AG09309 (cell line): Measurements from ENCODE around the gene MTNR1B.

Experiments used
- DNase-seq: peaks from one replicate; pipeline ENCODE4 v3.0.0-alpha.2; 2010; ENCODE audit warnings: low read depth
- H3K4me3 ChIP-seq: 2 replicates; pipeline ENCODE4 v1.5.1; 2011; ENCODE audit warnings: mild to moderate bottlenecking, low read depth, low read length, moderate library complexity; ENCODE audit not compliant: control insufficient read depth
- TF ChIP-seq, protein P1 (sequence below): IDR thresholded peaks from 2 replicates; pipeline ENCODE4 v1.5.1; 2011; ENCODE audit warnings: mild to moderate bottlenecking, low read depth, low read length, inconsistent platforms; ENCODE audit not compliant: insufficient read depth, control insufficient read depth; ENCODE audit errors: missing control alignments

MTNR1B gene

DNA sequence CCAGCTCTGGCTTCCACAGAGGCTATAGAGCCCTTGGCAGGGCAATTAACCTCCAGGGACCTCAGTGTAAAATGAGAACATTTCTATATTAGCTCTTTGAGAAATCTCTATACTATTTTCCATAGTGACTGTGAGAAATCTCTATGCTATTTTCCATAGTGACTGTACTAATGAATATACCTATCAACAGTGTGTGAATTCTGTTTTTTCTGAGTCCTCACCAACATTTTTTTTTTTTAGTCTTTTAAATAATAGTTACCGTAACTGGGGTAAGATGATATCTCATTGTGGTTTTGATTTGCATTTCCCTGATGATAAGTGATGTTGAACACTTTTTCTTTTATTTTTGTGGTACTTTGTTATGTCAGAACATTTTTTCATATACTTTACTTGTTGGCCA is 7.0 kb upstream of the MTNR1B start:
- no peak overlapping the region for H3K4me3 ChIP-seq
- TF ChIP-seq, protein P1, sequence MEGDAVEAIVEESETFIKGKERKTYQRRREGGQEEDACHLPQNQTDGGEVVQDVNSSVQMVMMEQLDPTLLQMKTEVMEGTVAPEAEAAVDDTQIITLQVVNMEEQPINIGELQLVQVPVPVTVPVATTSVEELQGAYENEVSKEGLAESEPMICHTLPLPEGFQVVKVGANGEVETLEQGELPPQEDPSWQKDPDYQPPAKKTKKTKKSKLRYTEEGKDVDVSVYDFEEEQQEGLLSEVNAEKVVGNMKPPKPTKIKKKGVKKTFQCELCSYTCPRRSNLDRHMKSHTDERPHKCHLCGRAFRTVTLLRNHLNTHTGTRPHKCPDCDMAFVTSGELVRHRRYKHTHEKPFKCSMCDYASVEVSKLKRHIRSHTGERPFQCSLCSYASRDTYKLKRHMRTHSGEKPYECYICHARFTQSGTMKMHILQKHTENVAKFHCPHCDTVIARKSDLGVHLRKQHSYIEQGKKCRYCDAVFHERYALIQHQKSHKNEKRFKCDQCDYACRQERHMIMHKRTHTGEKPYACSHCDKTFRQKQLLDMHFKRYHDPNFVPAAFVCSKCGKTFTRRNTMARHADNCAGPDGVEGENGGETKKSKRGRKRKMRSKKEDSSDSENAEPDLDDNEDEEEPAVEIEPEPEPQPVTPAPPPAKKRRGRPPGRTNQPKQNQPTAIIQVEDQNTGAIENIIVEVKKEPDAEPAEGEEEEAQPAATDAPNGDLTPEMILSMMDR: no peak
- DNase-seq: no peak

DNA sequence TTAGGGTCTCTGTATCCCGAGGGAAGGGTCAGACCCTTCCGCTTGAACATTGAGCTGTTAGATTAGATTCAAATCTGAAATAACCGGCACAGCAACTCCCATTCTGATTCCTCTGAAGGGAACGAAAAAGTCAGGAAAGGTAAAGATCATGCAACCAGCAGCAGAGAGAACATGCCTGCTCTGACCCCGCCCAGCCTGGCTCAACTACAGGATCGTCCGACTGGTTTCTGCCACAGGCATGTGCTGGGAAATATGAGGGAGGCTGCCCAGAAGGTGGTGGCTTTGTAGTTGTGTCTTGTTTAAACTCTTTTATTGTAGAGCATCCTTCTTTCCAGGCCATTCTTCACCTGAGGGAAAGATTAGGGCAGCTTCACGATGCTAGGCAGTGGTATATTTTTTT is 5.0 kb upstream of the MTNR1B start:
- H3K4me3 ChIP-seq: no peak overlapping the region
- no peak for DNase-seq
- TF ChIP-seq, protein P1: no peak

DNA sequence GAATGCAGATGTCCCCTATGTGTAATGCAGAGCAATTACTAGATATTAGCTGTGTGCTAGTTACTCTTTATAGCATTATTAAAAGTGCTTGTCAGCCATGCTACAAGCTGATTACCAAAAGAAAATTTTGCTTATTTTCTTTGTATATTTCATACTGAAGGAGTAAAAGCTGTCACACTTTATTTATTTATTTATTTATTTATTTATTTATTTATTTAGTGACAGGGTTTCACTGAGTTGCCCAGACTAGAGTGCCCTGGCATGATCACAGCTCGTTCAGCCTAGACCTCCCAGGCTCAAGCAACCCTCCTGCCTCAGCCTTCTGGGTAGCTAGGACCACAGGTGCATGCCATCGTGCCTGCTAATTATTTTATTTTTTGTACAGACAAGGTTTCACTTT is 4.3 kb upstream of the MTNR1B start:
- TF ChIP-seq, protein P1: no peak
- DNase-seq: no peak

DNA sequence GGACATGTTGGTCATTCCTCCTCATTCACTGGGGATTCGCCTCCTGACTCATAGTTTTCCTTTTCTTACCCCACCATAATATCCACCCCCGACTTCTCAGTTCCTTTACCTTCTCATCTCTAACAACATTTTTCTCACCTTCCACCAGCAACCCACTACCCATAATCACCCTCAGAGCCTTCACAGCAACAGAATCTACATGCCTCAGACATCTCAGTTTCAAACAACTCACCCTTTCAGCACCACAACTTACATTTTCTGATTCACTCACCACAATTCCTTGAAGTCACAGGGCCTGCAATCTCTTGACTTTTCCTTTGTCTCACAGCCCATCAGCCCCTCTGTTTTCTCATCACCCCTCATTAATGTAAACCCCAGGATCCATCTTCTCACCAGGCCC is 2.3 kb upstream of the MTNR1B start:
- no peak overlapping the region for H3K4me3 ChIP-seq
- TF ChIP-seq, protein P1: no peak
- no peak for DNase-seq

More for the DNA sequence above, 4.3 kb upstream of the MTNR1B start:
- H3K4me3 ChIP-seq: no peak overlapping the region

DNA sequence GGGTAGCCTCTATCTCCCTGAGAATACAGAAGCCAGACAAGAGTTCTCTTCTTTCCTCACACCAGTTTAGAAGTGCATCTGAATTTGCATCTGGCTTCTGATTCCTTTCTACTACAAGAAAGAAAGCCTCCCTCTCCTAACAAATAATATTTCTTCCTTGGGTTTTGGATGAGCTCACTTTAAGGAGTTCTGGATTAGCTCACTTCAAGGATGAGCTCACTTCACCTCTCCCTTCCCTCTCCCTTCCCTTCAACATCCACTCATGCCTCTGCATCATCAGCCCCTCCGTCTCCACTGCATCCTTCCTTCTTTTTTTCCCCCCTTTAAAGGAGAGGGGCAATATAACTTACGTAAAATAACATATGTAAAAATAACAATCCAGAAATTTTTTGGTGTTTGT is 1.6 kb upstream of the MTNR1B start:
- TF ChIP-seq, protein P1: no peak
- DNase-seq: no peak
- no peak overlapping the region for H3K4me3 ChIP-seq

DNA sequence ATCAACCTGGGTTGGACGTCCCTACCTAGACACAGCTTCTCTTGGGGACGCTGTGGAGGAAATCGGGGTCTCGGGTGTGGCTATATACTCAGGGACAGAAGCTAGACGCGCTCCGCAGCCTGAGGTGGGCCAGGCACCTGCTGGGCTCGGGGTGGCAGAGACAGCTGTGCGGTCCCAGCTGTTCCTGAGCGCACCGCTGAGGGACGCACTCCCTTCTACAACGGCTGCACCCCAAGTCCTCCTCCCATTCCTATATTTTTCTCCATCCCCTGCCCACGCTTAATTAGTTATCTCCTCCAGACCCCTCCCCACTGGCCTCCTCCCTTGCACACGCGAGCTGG is 188 bp upstream of the MTNR1B start:
- TF ChIP-seq, protein P1: no peak
- DNase-seq: no peak
- H3K4me3 ChIP-seq: no peak overlapping the region

DNA sequence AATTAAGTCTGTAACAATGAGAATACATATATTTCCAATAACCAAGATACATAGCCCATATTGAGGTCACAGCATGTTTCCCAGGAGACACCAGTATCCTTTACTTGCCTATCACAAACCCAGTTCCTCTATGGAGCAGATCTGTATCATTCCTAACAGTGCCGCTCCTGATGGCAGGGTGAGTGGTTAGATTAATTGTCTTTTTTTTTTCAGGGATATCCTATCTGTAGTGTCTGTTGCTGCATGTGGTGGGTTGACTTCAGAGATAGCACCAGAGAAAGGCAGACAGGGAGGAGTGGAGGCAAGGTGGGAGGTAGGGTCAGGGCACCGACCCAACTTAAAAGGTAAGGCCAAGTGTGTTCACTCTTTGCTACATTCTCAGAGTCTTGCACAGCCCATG is 2.8 kb downstream of the MTNR1B start:
- TF ChIP-seq, protein P1: no peak
- H3K4me3 ChIP-seq: no peak overlapping the region
- DNase-seq: no peak
